ENCODE measurements around the gene SPEM2.

The SPEM2 gene

DNA sequence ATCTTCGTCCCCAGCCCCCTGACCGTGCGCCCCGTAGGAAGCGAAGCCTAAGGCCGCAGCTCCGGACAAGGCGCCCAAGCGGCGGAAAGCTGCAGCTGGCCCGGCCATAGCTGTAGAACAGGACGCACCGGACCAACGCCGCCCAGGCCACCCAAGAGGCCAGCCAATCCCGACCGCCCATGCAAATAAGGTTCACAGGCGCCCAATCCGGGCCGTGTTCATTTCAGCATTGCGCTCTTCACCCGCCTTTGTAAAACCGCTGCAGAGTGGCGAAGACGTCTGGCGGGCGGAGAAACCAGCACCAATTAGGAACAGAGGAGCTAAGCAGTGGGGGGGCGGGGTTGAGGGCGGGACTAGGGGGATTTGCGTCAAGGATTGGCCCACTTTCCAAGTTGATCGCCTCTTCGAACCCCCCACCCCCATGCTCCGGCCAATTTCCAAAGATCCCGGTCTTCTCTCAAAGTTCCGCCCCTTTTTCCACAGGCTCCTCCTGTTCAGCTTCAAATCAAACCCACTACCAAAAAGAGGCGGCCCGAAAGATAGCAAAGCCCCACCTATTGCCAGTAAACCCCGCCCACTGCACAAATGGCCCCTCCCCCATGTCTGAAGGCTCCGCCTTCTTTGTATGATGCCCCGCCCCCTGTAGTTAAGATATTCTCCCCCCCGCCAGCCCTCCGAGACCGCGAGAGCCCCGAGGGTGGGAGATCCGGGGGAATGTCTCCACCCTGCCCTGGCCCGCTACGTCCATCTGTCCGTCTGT is 21.3 kb upstream of the SPEM2 start, which contains the start of gene TMEM256:
TSS of gene TMEM256 (minus strand) at position 121 of the 760 bp plus-strand sequence. CDS start at position 108, 13 bp downstream.
- peak; percentile 99 for DNase-seq

- DNase-seq, result peak; percentile 32
These were observed 20.6 kb upstream of the SPEM2 start for GRCh38 chr17:7404737-7405349.

DNA sequence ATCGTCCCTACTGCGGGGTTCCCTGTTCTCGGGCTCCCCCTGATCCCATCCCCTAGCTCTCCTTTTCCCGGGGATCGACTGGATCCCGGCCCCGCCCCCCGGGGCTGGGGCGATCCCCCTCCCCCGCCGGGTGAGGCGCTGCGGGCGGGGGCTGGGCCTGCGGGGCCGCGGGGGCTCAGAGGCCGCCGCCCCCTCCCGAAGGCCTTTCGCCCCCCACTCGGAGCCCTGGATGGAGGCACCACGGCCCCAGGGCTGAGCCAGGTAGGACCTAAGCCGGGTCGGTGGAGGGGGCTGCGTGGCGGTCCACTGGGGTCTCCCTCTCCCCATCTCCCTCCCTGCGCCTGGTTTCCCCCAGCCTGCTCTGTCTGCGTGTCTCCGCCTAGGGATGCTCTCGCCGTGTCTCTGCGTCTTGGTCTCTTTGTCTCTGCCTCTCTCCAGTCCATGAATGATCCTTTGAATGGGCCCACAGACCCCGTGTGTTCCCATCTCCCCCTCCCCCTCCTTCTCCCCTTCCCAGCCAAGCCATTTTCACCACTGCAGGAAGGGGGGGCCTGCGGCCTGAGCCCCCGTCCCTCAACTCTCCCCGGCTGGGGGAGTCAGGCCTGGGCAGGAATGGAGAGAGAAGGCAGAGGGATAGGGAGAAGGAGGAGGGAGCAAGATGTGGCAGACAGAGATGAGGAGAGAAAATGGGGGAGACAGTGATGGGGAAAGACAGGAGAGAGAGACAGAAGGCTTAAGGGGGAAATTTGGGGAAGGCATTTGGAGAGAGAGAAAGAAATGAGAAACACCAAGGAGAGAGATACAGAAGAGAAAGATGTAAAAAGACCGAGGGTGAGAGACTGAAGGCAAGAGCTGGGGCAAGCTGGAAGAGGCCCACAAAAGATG is 19.8 kb upstream of the SPEM2 start:
- DNase-seq, result no peak

- DNase-seq, result no peak
These were observed 19.1 kb upstream of the SPEM2 start for GRCh38 chr17:7406235-7406825.

GRCh38 chr17:7407082-7407481 is 18.3 kb upstream of the SPEM2 start:
- no peak for DNase-seq

DNA sequence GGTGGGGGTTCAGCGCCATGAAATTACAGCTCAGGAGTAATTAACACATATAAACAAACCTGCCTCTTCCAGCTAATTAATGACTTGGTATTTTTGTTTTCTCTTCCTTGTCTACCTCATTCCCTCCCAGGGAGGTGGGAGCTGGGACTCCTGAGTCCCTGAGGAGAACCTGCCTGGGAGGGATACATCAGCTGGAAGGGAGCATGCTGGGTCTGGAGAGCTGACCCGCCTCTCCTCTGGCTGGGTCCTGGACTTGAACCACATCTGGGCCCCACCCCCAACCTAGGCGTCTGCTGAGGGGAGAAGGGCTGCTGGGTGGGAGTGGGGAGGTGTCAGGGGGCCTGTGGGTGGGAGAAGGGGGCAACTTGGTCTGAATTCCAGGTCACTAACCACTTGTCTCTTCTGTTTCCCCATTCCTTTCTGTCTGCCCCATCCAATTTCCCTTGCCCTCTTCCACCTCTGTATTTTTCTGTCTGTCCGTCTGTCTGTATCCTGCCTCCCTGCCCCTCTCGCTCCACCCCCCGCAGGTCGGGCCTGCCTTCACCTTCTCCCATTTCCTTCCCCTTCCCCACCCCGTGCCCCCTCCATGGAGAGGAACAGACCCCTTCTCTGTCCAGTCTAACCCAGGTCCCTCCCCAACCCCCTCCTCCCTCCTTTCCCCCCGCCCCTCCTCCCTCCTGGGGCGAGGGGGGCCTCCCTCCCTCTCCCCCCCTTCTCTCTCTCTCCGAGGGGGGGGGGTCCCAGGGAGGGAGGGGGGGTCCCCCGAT is 17.7 kb upstream of the SPEM2 start, which contains the start of gene NLGN2:
TSS of gene NLGN2 (plus strand) at position 361 of the 767 bp plus-strand sequence. CDS start 411 bp downstream, outside the sequence.
- DNase-seq, result no peak

- DNase-seq, result no peak
These were observed 17.1 kb upstream of the SPEM2 start for GRCh38 chr17:7408252-7408727.

GRCh38 chr17:7408863-7409262 is 16.6 kb upstream of the SPEM2 start:
- DNase-seq, result no peak

GRCh38 chr17:7409716-7410115 is 15.7 kb upstream of the SPEM2 start:
- DNase-seq, result no peak

DNA sequence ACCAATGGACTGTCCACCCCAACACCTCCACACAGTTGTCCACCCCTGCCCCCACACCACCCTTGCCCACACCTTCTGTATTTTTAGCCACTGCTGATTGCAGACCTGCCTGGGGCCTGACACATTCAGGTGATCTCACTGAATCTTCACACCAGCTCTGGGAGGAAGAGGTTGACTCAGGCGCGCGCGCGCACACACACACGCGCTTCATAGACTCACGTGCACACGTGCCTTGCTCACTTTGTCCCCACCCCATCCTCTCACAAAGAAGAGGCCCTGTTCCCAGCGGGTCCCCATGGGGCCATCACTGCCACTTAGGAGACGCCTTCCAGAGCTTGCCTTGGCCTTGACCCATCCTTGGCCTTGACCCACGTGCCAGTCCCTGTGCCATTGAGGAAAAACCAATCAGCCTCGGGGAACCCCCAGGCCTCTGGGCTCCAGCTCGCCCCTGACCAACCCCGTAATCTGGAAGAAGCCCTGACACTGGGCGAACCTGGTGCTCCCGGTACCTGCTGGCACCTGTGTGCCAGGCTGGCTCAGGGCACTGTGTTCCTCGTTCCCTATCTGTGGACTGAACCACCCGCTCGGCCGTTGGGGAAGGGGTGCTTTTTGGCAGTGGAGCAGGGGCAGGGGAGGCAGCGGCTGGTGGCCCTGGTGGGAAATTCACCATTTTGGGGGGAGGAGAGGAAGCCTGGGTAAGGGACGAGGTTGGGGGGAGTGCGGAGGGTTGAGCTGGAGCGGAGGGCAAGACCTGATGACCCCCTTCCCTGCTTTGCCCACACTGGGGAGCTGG is 14.6 kb upstream of the SPEM2 start:
- DNase-seq, result no peak

GRCh38 chr17:7411427-7411750 is 14.0 kb upstream of the SPEM2 start:
- DNase-seq, result no peak

- DNase-seq, result peak; percentile 66
These were observed 11.9 kb upstream of the SPEM2 start for GRCh38 chr17:7413346-7413985.

GRCh38 chr17:7414837-7415236 is 10.6 kb upstream of the SPEM2 start:
- no peak for DNase-seq

DNA sequence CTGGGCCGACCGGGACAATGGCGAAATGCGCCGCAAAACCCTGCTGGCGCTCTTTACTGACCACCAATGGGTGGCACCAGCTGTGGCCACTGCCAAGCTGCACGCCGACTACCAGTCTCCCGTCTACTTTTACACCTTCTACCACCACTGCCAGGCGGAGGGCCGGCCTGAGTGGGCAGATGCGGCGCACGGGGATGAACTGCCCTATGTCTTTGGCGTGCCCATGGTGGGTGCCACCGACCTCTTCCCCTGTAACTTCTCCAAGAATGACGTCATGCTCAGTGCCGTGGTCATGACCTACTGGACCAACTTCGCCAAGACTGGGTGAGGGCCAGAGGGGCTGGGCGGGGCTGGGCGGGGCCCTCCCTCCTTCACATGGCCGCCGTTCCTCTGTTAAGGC is 9.6 kb upstream of the SPEM2 start:
- DNase-seq, result no peak

DNA sequence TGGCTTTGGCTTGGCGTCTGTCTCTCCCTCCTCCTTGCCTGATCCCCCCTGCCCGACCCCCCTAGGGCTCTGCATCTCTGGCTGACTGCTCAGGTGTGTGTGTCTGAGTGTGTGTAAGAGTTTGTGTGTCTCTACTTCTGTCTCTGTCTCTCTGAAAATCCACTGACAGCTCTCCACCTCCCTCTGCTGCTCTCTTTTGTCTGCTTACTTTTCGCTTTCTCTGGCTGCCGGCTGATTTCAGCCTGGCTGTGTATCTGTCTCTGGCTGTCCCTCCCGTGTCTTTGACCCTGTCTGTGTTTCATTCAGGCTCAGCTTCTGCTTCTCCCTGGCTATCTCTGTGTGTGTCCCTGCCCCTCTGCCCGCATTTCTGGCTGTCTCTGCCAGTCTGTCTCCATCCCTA is 9.1 kb upstream of the SPEM2 start:
- DNase-seq, result no peak

DNA sequence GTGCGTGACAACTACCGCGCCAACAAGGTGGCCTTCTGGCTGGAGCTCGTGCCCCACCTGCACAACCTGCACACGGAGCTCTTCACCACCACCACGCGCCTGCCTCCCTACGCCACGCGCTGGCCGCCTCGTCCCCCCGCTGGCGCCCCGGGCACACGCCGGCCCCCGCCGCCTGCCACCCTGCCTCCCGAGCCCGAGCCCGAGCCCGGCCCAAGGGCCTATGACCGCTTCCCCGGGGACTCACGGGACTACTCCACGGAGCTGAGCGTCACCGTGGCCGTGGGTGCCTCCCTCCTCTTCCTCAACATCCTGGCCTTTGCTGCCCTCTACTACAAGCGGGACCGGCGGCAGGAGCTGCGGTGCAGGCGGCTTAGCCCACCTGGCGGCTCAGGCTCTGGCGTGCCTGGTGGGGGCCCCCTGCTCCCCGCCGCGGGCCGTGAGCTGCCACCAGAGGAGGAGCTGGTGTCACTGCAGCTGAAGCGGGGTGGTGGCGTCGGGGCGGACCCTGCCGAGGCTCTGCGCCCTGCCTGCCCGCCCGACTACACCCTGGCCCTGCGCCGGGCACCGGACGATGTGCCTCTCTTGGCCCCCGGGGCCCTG is 8.3 kb upstream of the SPEM2 start:
- DNase-seq, result no peak

GRCh38 chr17:7418472-7419152 is 6.8 kb upstream of the SPEM2 start:
- DNase-seq, result no peak

- DNase-seq, result no peak
These were observed 5.4 kb upstream of the SPEM2 start, which contains the start of gene SPEM1 for GRCh38 chr17:7419819-7420610. Gene SPEM1 (plus strand): TSS chr17:7420324. CDS start chr17:7420385, 61 bp downstream.

DNA sequence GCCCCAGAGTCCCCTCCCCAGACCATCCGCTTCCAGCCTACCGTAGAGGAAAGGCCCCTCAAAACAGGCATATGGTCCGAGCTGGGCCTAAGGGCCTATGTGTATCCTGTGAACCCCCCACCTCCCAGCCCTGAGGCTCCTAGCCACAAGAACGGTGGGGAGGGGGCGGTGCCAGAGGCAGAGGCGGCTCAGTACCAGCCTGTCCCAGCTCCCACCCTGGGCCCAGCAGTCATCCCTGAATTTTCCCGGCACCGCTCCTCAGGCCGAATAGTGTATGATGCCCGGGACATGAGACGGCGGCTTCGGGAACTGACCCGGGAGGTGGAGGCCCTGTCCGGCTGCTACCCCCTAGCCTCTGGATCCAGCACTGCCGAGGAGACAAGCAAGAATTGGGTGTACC is 4.2 kb upstream of the SPEM2 start:
- no peak for DNase-seq

All from HCEC 1CT (cell line).